CD14-positive monocyte (primary cell): ENCODE measurements around the gene PADI1. TPM values are rescaled to one million over a fixed set of nuclear protein-coding genes. Genes with fewer than 3 reads are reported as not detected.

ENCODE experiments used
- DNase-seq, 3 donors: peaks; one replicate each; pipeline ENCODE4 v3.0.0-alpha.2; 2011 to 2022
- H2AFZ ChIP-seq: 2 replicates; pipeline ENCODE4 v1.6.0; 2012; ENCODE audit warnings: mild to moderate bottlenecking, low read depth, low read length, inconsistent platforms; ENCODE audit not compliant: insufficient read depth, poor library complexity, severe bottlenecking
- H3K27ac ChIP-seq, 2 donors: 1 replicate in 1 of 2; 2 replicates in 1 of 2; pipeline ENCODE4 v1.5.1; 2012 to 2013; ENCODE audit warnings: low read length in 2 of 2, control low read depth in 1 of 2, inconsistent platforms in 1 of 2, low read depth in 1 of 2, mild to moderate bottlenecking in 1 of 2
- H3K27me3 ChIP-seq, 2 donors: one replicate each; pipeline versions ENCODE4 v1.6.0 to v1.6.1; 2011 to 2013; ENCODE audit warnings: low read length in 2 of 2; ENCODE audit not compliant: control insufficient read depth in 2 of 2, insufficient read depth in 2 of 2
- H3K36me3 ChIP-seq, 2 donors: replicated peaks in 1 of 2; 1 replicate in 1 of 2; 2 replicates in 1 of 2; pipeline versions ENCODE4 v1.5.1 to v1.6.1; 2012 to 2013; ENCODE audit warnings: low read length in 2 of 2, control low read depth in 1 of 2, inconsistent platforms in 1 of 2, mild to moderate bottlenecking in 1 of 2; ENCODE audit not compliant: insufficient read depth in 2 of 2, control insufficient read depth in 1 of 2
- H3K4me1 ChIP-seq, 2 donors: 1 replicate in 1 of 2; 2 replicates in 1 of 2; pipeline versions ENCODE4 v1.5.1 to v1.6.1; 2012 to 2013; ENCODE audit warnings: low read length in 2 of 2, control low read depth in 1 of 2, inconsistent platforms in 1 of 2, mild to moderate bottlenecking in 1 of 2, moderate library complexity in 1 of 2; ENCODE audit not compliant: insufficient read depth in 2 of 2, control insufficient read depth in 1 of 2
- H3K4me2 ChIP-seq: replicated peaks from 2 replicates; pipeline ENCODE3; 2012; ENCODE audit warnings: low read length, moderate library complexity, mild to moderate bottlenecking; ENCODE audit not compliant: poor library complexity, severe bottlenecking; ENCODE audit errors: extremely low read depth
- H3K4me3 ChIP-seq, 3 experiments: fragments of 200-600 bp in 1 of 3; sonication (generic) in 1 of 3; replicated peaks in 1 of 3; 1 replicate in 2 of 3; 2 replicates in 1 of 3; pipeline ENCODE4 v1.5.1; 2011 to 2013; ENCODE audit warnings: low read length in 3 of 3, mild to moderate bottlenecking in 3 of 3, control low read depth in 2 of 3, low read depth in 2 of 3, inconsistent platforms in 1 of 3, moderate library complexity in 1 of 3
- H3K79me2 ChIP-seq: 2 replicates; pipeline ENCODE4 v1.6.0; 2012; ENCODE audit warnings: mild to moderate bottlenecking, control low read depth, inconsistent platforms, low read length, moderate library complexity; ENCODE audit not compliant: insufficient read depth
- H3K9ac ChIP-seq: 2 replicates; pipeline ENCODE4 v1.6.0; 2017; ENCODE audit warnings: low read length, mild to moderate bottlenecking; ENCODE audit not compliant: insufficient read depth, poor library complexity, severe bottlenecking
- H3K9me3 ChIP-seq, 2 donors: replicated peaks in 1 of 2; 1 replicate in 1 of 2; 2 replicates in 1 of 2; pipeline versions ENCODE4 v1.5.1 to v1.6.1; 2012 to 2013; ENCODE audit warnings: low read length in 2 of 2, control low read depth in 1 of 2; ENCODE audit not compliant: control insufficient read depth in 1 of 2, insufficient read depth in 1 of 2
- H4K20me1 ChIP-seq: 2 replicates; pipeline ENCODE4 v1.6.0; 2012; ENCODE audit warnings: mild to moderate bottlenecking, low read length, control low read depth, moderate library complexity; ENCODE audit not compliant: insufficient read depth
- H3K27ac Mint-ChIP-seq, 7 donors: one replicate each; pipeline ENCODE4 v1.8.0; 2020; ENCODE audit warnings: mild to moderate bottlenecking in 7 of 7, mixed read lengths in 7 of 7, moderate library complexity in 6 of 7, inconsistent platforms in 2 of 7
- H3K27me3 Mint-ChIP-seq, 3 donors: one replicate each; pipeline ENCODE4 v1.8.0; 2021 to 2022; ENCODE audit warnings: low read depth in 3 of 3, mild to moderate bottlenecking in 3 of 3, mixed read lengths in 3 of 3, moderate library complexity in 3 of 3, inconsistent platforms in 1 of 3
- H3K36me3 Mint-ChIP-seq, 2 donors: one replicate each; pipeline ENCODE4 v1.8.0; 2020; ENCODE audit warnings: mixed read lengths in 2 of 2, inconsistent platforms in 1 of 2, mild to moderate bottlenecking in 1 of 2
- H3K4me1 Mint-ChIP-seq: one replicate; pipeline ENCODE4 v1.8.0; 2020; ENCODE audit warnings: mild to moderate bottlenecking, mixed read lengths
- H3K4me3 Mint-ChIP-seq, 2 donors: one replicate each; pipeline ENCODE4 v1.8.0; 2020; ENCODE audit warnings: mild to moderate bottlenecking in 2 of 2, mixed read lengths in 2 of 2, moderate library complexity in 1 of 2
- H3K9me3 Mint-ChIP-seq, 7 donors: one replicate each; pipeline ENCODE4 v1.8.0; 2020 to 2022; ENCODE audit warnings: mixed read lengths in 7 of 7, mild to moderate bottlenecking in 6 of 7, moderate library complexity in 6 of 7, inconsistent platforms in 2 of 7
- CTCF ChIP-seq: fragments of 200-600 bp; IDR thresholded peaks from one replicate; pipeline ENCODE4 v1.8.0; 2022; ENCODE audit warnings: antibody characterized with exemption, mild to moderate bottlenecking
- WGBS: methylation state at CpG from one replicate; pipeline ENCODE4 v1.1.5; 2013; ENCODE audit warnings: missing lambda C conversion rate; ENCODE audit not compliant: insufficient coverage; 5-methylcytosine and 5-hydroxymethylcytosine counted together
- intact Hi-C, 2 donors: fragments of 100-400 bp; cut with micrococcal nuclease; formaldehyde crosslinking; loops; one replicate each; pipeline versions ENCODE4 v1.15.0 to v1.15.1; 2023
- polyA plus RNA-seq, 3 donors: library from polyadenylated mRNA; depleted of rRNA in 1 of 3; unstranded in 2 of 3; stranded (reverse) in 1 of 3; fragments of 300-500 nt in 2 of 3; fragments of >200 nt in 1 of 3; fragmentation: Illumina TruSeq in 2 of 3; gene quantifications; 1 replicate in 2 of 3; 2 replicates in 1 of 3; pipeline ENCODE4 v1.2.3, GENCODE V29; 2012 to 2021

Gene PADI1
- polyA plus RNA-seq, 3 donors, result not detected

- Histone ChIP-seq H4K20me1 (no peaks in the 10 kb centered on the region), H2AFZ (no peak overlapping the region), H3K36me3 (no peaks in the 10 kb centered on the region), H3K79me2 (no peaks in the 10 kb centered on the region), H3K9me3 (no peaks in the 10 kb centered on the region), H3K27ac (no peak overlapping the region), H3K27me3 (no peaks in the 10 kb centered on the region), H3K9ac (no peak overlapping the region), H3K4me3 (no peak overlapping the region), H3K4me2 (no peak overlapping the region), H3K4me1 (peaks cover 32 to 34% of the 10 kb centered on the region in 2 donors)
- peaks cover 44% of the 10 kb centered on the region for H3K4me1 Mint-ChIP-seq
- intact Hi-C loops, result no loop called here
- no peak for TF ChIP-seq CTCF
- no peak overlapping the region for H3K4me3 Mint-ChIP-seq
- H3K36me3 Mint-ChIP-seq, result peaks cover 0 to 2% of the 10 kb centered on the region in 2 donors
- WGBS, result 100% methylated on average over 2 of the region's 3 CpGs
- no peak for DNase-seq
- H3K27ac Mint-ChIP-seq, result no peak overlapping the region
- H3K27me3 Mint-ChIP-seq, result peaks cover 0 to 7% (median 4%) of the 10 kb centered on the region in 3 donors
- peaks cover 0 to 1% (median 0%) of the 10 kb centered on the region in 7 donors for H3K9me3 Mint-ChIP-seq
Measured at GRCh38 chr1:17290553-17290952, 85.6 kb downstream of the PADI1 start.

- no CpG with 5 or more reads among the region's 7 CpGs for WGBS
- Histone ChIP-seq H3K27me3 (no peaks in the 10 kb centered on the region), H2AFZ (no peak overlapping the region), H3K79me2 (no peaks in the 10 kb centered on the region), H4K20me1 (no peaks in the 10 kb centered on the region), H3K4me1 (peaks cover 12 to 19% of the 10 kb centered on the region in 2 donors), H3K9me3 (no peaks in the 10 kb centered on the region), H3K9ac (no peak overlapping the region), H3K27ac (no peak overlapping the region), H3K4me2 (no peak overlapping the region), H3K4me3 (no peak overlapping the region), H3K36me3 (no peaks in the 10 kb centered on the region)
- DNase-seq, result no peak
- Mint-ChIP-seq H3K36me3 (no peaks in the 10 kb centered on the region), H3K9me3 (peaks cover 0 to 2% (median 0%) of the 10 kb centered on the region in 7 donors), H3K27ac (no peak overlapping the region), H3K4me3 (no peak overlapping the region), H3K27me3 (peaks cover 0 to 7% (median 6%) of the 10 kb centered on the region in 3 donors), H3K4me1 (peaks cover 30% of the 10 kb centered on the region)
- intact Hi-C loops, result no loop called here
- TF ChIP-seq CTCF, result no peak
Measured at GRCh38 chr1:17292299-17293160, 87.6 kb downstream of the PADI1 start.
